ENCODE data around the gene UBASH3B.
A peak's percentile ranks its signal among the peaks of the same experiment; 100 is the strongest.

Gene UBASH3B

GRCh38 chr11:122721201-122721963 is 65.9 kb downstream of the UBASH3B start:
- H3K9me3 ChIP-seq (ENCODE audit: insufficient read depth, low read depth, low read length): no peaks in the 10 kb centered on the region
- peak overlapping the region; percentile 49 for H3K4me2 ChIP-seq (ENCODE audit: low read depth, low read length, poor library complexity, severe bottlenecking)
- no peaks in the 10 kb centered on the region for H3K27me3 ChIP-seq (ENCODE audit: insufficient read depth, low read length, poor library complexity, severe bottlenecking)
- H3K4me3 ChIP-seq (ENCODE audit: low read length, poor library complexity, severe bottlenecking): no peak overlapping the region
- H3K9me2 ChIP-seq (replicated peaks; ENCODE audit: low read depth, low read length): no peaks in the 10 kb centered on the region
- no peaks in the 10 kb centered on the region for H4K20me1 ChIP-seq (ENCODE audit: insufficient read depth, low read length, poor library complexity, severe bottlenecking)
- no peak for TF ChIP-seq CTCF (conservative IDR thresholded peaks at IDR 0.05; ENCODE audit: low read length)
- TF ChIP-seq EZH2phosphoT487 (IDR thresholded peaks at IDR 0.05; ENCODE audit: borderline replicate concordance): no peak
- H3F3A ChIP-seq (ENCODE audit: low read depth): peaks cover 22% of the 10 kb centered on the region
- peaks cover 85% of the 10 kb centered on the region for H3K79me2 ChIP-seq (ENCODE audit: insufficient read depth, low read length)
- no peak overlapping the region for H2AFZ ChIP-seq (ENCODE audit: low read length)
- peak overlapping the region; percentile 54 for H3K9ac ChIP-seq (ENCODE audit: low read depth, low read length, poor library complexity, severe bottlenecking)
- peaks cover 89% of the 10 kb centered on the region for H3K4me1 ChIP-seq (ENCODE audit: insufficient read depth, low read length, poor library complexity, severe bottlenecking)
- H3K36me3 ChIP-seq (ENCODE audit: insufficient read depth, low read length): no peaks in the 10 kb centered on the region

- Histone ChIP-seq H3K9me3 (ENCODE audit: insufficient read depth, low read depth, low read length) (no peaks in the 10 kb centered on the region), H4K20me1 (ENCODE audit: insufficient read depth, low read length, poor library complexity, severe bottlenecking) (no peaks in the 10 kb centered on the region), H3K4me2 (ENCODE audit: low read depth, low read length, poor library complexity, severe bottlenecking) (peak overlapping the region; percentile 49), H3K27me3 (ENCODE audit: insufficient read depth, low read length, poor library complexity, severe bottlenecking) (no peaks in the 10 kb centered on the region), H2AFZ (ENCODE audit: low read length) (no peak overlapping the region), H3K4me1 (ENCODE audit: insufficient read depth, low read length, poor library complexity, severe bottlenecking) (peaks cover 89% of the 10 kb centered on the region), H3K9ac (ENCODE audit: low read depth, low read length, poor library complexity, severe bottlenecking) (peak overlapping the region; percentile 54), H3K4me3 (ENCODE audit: low read length, poor library complexity, severe bottlenecking) (peak overlapping the region; percentile 7), H3K9me2 (replicated peaks; ENCODE audit: low read depth, low read length) (no peaks in the 10 kb centered on the region), H3K79me2 (ENCODE audit: insufficient read depth, low read length) (peaks cover 85% of the 10 kb centered on the region), H3K36me3 (ENCODE audit: insufficient read depth, low read length) (no peaks in the 10 kb centered on the region), H3F3A (ENCODE audit: low read depth) (peaks cover 22% of the 10 kb centered on the region)
- no peak for TF ChIP-seq CTCF (conservative IDR thresholded peaks at IDR 0.05; ENCODE audit: low read length)
- TF ChIP-seq EZH2phosphoT487 (IDR thresholded peaks at IDR 0.05; ENCODE audit: borderline replicate concordance): no peak
These were observed 66.4 kb downstream of the UBASH3B start for GRCh38 chr11:122721964-122722266.

GRCh38 chr11:122723106-122723505 is 67.6 kb downstream of the UBASH3B start:
- Histone ChIP-seq H3K79me2 (ENCODE audit: insufficient read depth, low read length) (peaks cover 92% of the 10 kb centered on the region), H3F3A (ENCODE audit: low read depth) (peaks cover 23% of the 10 kb centered on the region), H3K4me2 (ENCODE audit: low read depth, low read length, poor library complexity, severe bottlenecking) (peak overlapping the region; percentile 49), H3K4me1 (ENCODE audit: insufficient read depth, low read length, poor library complexity, severe bottlenecking) (peaks cover 93% of the 10 kb centered on the region), H3K27me3 (ENCODE audit: insufficient read depth, low read length, poor library complexity, severe bottlenecking) (no peaks in the 10 kb centered on the region), H3K9me2 (replicated peaks; ENCODE audit: low read depth, low read length) (no peaks in the 10 kb centered on the region), H3K9me3 (ENCODE audit: insufficient read depth, low read depth, low read length) (no peaks in the 10 kb centered on the region), H3K4me3 (ENCODE audit: low read length, poor library complexity, severe bottlenecking) (peak overlapping the region; percentile 30), H4K20me1 (ENCODE audit: insufficient read depth, low read length, poor library complexity, severe bottlenecking) (no peaks in the 10 kb centered on the region), H3K36me3 (ENCODE audit: insufficient read depth, low read length) (no peaks in the 10 kb centered on the region), H3K9ac (ENCODE audit: low read depth, low read length, poor library complexity, severe bottlenecking) (peak overlapping the region; percentile 54), H2AFZ (ENCODE audit: low read length) (no peak overlapping the region)
- TF ChIP-seq CTCF (conservative IDR thresholded peaks at IDR 0.05; ENCODE audit: low read length) (no peak), EZH2phosphoT487 (IDR thresholded peaks at IDR 0.05; ENCODE audit: borderline replicate concordance) (no peak)
